Ishikawa (cell line): Measurements from ENCODE around the gene PRRC2A.

Experiments used
- CEBPB ChIP-seq: IDR thresholded peaks from 2 replicates; pipeline ENCODE4 v1.6.1; 2012
- CREB1 ChIP-seq: IDR thresholded peaks from 2 replicates; pipeline ENCODE4 v1.6.1; 2012; ENCODE audit warnings: low read depth
- EP300 ChIP-seq: IDR thresholded peaks from 2 replicates; pipeline ENCODE4 v1.6.1; 2012; ENCODE audit warnings: borderline replicate concordance
- FOXM1 ChIP-seq: IDR thresholded peaks from 2 replicates; pipeline ENCODE4 v1.6.1; 2012; ENCODE audit warnings: low read depth, borderline replicate concordance
- NFIC ChIP-seq: IDR thresholded peaks from 2 replicates; pipeline ENCODE4 v1.6.1; 2012
- RAD21 ChIP-seq: IDR thresholded peaks from 2 replicates; pipeline ENCODE4 v1.6.1; 2012; ENCODE audit warnings: low read depth
- TAF1 ChIP-seq: IDR thresholded peaks from 2 replicates; pipeline ENCODE4 v1.6.1; 2012; ENCODE audit warnings: low read depth, mild to moderate bottlenecking
- TCF12 ChIP-seq: IDR thresholded peaks from 2 replicates; pipeline ENCODE4 v1.6.1; 2012; ENCODE audit warnings: low read depth
- TEAD4 ChIP-seq: IDR thresholded peaks from 2 replicates; pipeline ENCODE4 v1.6.1; 2012
- YY1 ChIP-seq: IDR thresholded peaks from 2 replicates; pipeline ENCODE4 v1.6.1; 2012; ENCODE audit warnings: low read depth
- ZBTB7A ChIP-seq: IDR thresholded peaks from 2 replicates; pipeline ENCODE4 v1.6.1; 2012; ENCODE audit warnings: low read depth
- TF ChIP-seq, protein P1 (sequence below): IDR thresholded peaks from 2 replicates; pipeline ENCODE4 v1.6.1; 2012
- TF ChIP-seq, protein P2 (sequence below): IDR thresholded peaks from 2 replicates; pipeline ENCODE4 v1.6.1; 2012; ENCODE audit warnings: low read depth, mild to moderate bottlenecking
- TF ChIP-seq, protein P3 (sequence below): IDR thresholded peaks from 2 replicates; pipeline ENCODE4 v1.6.1; 2012

PRRC2A gene

DNA sequence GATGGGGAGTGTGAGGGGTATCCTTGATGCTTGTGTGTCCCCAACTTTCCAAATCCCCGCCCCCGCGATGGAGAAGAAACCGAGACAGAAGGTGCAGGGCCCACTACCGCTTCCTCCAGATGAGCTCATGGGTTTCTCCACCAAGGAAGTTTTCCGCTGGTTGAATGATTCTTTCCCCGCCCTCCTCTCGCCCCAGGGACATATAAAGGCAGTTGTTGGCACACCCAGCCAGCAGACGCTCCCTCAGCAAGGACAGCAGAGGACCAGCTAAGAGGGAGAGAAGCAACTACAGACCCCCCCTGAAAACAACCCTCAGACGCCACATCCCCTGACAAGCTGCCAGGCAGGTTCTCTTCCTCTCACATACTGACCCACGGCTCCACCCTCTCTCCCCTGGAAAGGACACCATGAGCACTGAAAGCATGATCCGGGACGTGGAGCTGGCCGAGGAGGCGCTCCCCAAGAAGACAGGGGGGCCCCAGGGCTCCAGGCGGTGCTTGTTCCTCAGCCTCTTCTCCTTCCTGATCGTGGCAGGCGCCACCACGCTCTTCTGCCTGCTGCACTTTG is 45.1 kb upstream of the PRRC2A start, which contains the start of gene TNF:
TNF (plus strand) TSS at position 231 of the 567 bp plus-strand sequence; CDS start at position 408, 177 bp downstream.
- TF ChIP-seq YY1, result no peak
- no peak for TF ChIP-seq CREB1
- TF ChIP-seq, protein P1, sequence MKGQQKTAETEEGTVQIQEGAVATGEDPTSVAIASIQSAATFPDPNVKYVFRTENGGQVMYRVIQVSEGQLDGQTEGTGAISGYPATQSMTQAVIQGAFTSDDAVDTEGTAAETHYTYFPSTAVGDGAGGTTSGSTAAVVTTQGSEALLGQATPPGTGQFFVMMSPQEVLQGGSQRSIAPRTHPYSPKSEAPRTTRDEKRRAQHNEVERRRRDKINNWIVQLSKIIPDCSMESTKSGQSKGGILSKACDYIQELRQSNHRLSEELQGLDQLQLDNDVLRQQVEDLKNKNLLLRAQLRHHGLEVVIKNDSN, result no peak

DNA sequence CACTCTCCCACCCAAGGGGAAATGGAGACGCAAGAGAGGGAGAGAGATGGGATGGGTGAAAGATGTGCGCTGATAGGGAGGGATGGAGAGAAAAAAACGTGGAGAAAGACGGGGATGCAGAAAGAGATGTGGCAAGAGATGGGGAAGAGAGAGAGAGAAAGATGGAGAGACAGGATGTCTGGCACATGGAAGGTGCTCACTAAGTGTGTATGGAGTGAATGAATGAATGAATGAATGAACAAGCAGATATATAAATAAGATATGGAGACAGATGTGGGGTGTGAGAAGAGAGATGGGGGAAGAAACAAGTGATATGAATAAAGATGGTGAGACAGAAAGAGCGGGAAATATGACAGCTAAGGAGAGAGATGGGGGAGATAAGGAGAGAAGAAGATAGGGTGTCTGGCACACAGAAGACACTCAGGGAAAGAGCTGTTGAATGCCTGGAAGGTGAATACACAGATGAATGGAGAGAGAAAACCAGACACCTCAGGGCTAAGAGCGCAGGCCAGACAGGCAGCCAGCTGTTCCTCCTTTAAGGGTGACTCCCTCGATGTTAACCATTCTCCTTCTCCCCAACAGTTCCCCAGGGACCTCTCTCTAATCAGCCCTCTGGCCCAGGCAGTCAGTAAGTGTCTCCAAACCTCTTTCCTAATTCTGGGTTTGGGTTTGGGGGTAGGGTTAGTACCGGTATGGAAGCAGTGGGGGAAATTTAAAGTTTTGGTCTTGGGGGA is 44.4 kb upstream of the PRRC2A start:
- TF ChIP-seq TEAD4 (no peak), YY1 (no peak), NFIC (no peak), CREB1 (no peak), TAF1 (no peak)
- TF ChIP-seq, protein P1, result no peak
- TF ChIP-seq, protein P2, sequence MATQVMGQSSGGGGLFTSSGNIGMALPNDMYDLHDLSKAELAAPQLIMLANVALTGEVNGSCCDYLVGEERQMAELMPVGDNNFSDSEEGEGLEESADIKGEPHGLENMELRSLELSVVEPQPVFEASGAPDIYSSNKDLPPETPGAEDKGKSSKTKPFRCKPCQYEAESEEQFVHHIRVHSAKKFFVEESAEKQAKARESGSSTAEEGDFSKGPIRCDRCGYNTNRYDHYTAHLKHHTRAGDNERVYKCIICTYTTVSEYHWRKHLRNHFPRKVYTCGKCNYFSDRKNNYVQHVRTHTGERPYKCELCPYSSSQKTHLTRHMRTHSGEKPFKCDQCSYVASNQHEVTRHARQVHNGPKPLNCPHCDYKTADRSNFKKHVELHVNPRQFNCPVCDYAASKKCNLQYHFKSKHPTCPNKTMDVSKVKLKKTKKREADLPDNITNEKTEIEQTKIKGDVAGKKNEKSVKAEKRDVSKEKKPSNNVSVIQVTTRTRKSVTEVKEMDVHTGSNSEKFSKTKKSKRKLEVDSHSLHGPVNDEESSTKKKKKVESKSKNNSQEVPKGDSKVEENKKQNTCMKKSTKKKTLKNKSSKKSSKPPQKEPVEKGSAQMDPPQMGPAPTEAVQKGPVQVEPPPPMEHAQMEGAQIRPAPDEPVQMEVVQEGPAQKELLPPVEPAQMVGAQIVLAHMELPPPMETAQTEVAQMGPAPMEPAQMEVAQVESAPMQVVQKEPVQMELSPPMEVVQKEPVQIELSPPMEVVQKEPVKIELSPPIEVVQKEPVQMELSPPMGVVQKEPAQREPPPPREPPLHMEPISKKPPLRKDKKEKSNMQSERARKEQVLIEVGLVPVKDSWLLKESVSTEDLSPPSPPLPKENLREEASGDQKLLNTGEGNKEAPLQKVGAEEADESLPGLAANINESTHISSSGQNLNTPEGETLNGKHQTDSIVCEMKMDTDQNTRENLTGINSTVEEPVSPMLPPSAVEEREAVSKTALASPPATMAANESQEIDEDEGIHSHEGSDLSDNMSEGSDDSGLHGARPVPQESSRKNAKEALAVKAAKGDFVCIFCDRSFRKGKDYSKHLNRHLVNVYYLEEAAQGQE, result no peak

DNA sequence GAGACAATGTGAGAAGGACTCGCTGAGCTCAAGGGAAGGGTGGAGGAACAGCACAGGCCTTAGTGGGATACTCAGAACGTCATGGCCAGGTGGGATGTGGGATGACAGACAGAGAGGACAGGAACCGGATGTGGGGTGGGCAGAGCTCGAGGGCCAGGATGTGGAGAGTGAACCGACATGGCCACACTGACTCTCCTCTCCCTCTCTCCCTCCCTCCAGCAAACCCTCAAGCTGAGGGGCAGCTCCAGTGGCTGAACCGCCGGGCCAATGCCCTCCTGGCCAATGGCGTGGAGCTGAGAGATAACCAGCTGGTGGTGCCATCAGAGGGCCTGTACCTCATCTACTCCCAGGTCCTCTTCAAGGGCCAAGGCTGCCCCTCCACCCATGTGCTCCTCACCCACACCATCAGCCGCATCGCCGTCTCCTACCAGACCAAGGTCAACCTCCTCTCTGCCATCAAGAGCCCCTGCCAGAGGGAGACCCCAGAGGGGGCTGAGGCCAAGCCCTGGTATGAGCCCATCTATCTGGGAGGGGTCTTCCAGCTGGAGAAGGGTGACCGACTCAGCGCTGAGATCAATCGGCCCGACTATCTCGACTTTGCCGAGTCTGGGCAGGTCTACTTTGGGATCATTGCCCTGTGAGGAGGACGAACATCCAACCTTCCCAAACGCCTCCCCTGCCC is 43.5 kb upstream of the PRRC2A start:
- TF ChIP-seq TCF12 (no peak), TAF1 (no peak), NFIC (no peak), ZBTB7A (no peak), YY1 (no peak), RAD21 (no peak), TEAD4 (no peak), CREB1 (no peak), EP300 (no peak), CEBPB (no peak), FOXM1 (no peak)
- TF ChIP-seq, protein P2, result no peak
- TF ChIP-seq, protein P3, sequence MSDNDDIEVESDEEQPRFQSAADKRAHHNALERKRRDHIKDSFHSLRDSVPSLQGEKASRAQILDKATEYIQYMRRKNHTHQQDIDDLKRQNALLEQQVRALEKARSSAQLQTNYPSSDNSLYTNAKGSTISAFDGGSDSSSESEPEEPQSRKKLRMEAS, result no peak

DNA sequence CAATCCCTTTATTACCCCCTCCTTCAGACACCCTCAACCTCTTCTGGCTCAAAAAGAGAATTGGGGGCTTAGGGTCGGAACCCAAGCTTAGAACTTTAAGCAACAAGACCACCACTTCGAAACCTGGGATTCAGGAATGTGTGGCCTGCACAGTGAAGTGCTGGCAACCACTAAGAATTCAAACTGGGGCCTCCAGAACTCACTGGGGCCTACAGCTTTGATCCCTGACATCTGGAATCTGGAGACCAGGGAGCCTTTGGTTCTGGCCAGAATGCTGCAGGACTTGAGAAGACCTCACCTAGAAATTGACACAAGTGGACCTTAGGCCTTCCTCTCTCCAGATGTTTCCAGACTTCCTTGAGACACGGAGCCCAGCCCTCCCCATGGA is 42.9 kb upstream of the PRRC2A start:
- TF ChIP-seq TCF12 (no peak), YY1 (no peak)

DNA sequence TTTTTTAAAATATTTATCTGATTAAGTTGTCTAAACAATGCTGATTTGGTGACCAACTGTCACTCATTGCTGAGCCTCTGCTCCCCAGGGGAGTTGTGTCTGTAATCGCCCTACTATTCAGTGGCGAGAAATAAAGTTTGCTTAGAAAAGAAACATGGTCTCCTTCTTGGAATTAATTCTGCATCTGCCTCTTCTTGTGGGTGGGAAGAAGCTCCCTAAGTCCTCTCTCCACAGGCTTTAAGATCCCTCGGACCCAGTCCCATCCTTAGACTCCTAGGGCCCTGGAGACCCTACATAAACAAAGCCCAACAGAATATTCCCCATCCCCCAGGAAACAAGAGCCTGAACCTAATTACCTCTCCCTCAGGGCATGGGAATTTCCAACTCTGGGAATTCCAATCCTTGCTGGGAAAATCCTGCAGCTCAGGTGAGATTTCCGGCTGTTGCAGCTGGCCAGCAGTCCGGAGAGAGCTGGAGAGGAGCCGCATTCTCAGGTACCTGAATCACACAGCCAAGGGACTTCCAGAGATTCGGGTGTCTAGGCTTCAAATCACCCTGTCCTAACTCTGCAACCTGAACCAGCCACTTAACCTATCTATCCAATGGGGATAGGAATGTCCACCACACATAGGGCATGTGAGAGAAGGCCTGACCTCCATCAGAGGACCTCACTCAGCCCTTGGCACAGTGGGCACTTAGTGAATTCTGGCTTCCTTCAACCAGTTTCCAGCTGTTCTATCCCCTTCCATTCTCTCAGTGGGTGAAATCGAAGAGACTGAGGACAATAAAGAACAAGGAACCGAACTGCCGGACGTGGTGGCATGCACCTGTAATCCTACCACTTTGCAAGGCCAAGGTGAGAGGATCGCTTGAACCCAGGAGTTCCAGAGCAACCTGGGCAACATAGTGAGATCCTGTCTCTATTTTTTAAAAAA is 42.1 kb upstream of the PRRC2A start:
- no peak for TF ChIP-seq RAD21

DNA sequence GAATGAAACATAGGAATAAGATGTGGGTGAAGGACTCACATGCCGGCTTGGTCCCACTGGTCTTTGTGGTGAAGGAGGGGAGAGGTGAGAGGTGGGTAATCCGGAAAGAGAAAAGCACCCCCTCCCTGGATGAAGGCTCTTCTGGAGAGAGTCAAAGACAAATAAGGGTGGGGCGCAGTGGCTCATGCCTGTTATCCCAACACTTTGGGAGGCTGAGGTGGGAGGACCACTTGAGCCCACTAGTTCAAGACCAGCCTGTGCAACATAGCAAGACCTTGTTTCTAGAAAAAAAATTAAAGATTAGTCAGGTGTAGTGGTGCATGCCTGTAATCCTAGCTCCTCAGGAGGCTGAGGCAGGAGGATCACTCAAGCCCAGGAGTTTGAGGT is 41.4 kb upstream of the PRRC2A start:
- TF ChIP-seq TEAD4 (no peak), TCF12 (no peak), CREB1 (no peak), FOXM1 (no peak), NFIC (no peak), RAD21 (no peak), TAF1 (no peak), EP300 (no peak), CEBPB (no peak)
- TF ChIP-seq, protein P1, result no peak
- TF ChIP-seq, protein P2, result no peak
